GM19468 (cell line): ENCODE results near the gene DRD2.

ENCODE experiments used
- ATAC-seq: cut with Tn5 transposase; IDR thresholded peaks from one replicate; pipeline ENCODE4 v1.9.1; 2021; ENCODE audit warnings: mild to moderate bottlenecking, moderate library complexity, moderate number of reproducible peaks; ENCODE audit not compliant: unreplicated experiment; ENCODE audit errors: extremely low read depth

DRD2 gene

GRCh38 chr11:113377681-113378412 is 97.4 kb downstream of the DRD2 start:
- ATAC-seq = no peak

- ATAC-seq = no peak
Measured at GRCh38 chr11:113376156-113376555, 99.0 kb downstream of the DRD2 start.

GRCh38 chr11:113375402-113375801 is 99.8 kb downstream of the DRD2 start:
- no peak for ATAC-seq

DNA sequence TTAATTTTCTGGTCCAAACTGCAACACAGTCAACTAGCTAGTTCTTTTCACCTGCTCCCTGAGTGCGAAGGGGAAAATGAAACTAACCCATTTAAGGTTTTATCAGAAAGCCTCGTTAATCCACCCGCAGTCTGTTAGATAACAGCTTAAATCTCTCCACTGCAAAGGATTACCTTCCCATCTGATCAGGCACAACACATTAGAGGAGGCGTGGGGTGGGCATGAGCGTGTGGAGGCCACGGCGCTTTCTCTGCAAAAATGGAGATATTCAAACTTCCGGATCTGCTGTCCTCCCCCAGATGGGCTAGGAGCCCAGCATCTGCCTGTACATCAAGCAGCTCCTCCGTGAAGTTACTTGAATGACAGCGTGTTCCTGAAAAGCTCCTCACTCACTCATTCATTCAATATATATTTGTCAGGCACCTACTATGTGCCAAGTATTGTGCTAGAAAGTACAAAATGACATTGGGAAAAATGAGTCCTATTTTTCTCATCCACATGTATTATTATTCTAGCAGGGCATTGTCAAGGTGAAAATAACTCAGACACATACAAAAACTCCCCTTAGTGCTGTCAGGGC is 101.1 kb downstream of the DRD2 start:
- ATAC-seq = no peak

- no peak for ATAC-seq
Measured at GRCh38 chr11:113373306-113373705, 101.9 kb downstream of the DRD2 start.

- no peak for ATAC-seq
Measured at GRCh38 chr11:113372309-113372708, 102.9 kb downstream of the DRD2 start.

- ATAC-seq = no peak
Measured at GRCh38 chr11:113370634-113371033, 104.6 kb downstream of the DRD2 start.

- ATAC-seq = no peak
Measured at GRCh38 chr11:113369411-113369810, 105.8 kb downstream of the DRD2 start.

DNA sequence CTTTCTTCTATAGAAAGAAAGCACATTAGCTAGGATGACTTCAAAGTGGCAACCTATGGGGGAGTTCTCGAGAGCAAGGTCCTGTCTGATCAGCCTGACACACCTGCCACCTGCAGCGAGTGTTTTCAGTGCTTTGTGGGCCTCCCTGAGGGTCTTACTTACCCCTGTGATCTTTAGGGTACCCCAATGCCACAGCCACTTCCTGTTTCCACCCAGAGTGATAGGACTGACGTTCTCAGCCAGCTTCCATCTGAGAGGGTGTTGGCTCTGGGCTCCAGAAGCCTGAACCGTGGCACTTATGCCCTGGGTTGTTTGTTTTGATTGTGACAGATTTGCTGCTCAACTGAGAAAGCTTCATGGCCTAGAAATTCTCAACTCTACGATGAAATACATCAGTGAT is 109.3 kb downstream of the DRD2 start:
- no peak for ATAC-seq

GRCh38 chr11:113363996-113364641 is 111.1 kb downstream of the DRD2 start:
- no peak for ATAC-seq

GRCh38 chr11:113363406-113363805 is 111.8 kb downstream of the DRD2 start:
- no peak for ATAC-seq
